GM12878 (cell line): Measurements from ENCODE around the gene PSORS1C1. TPM values are rescaled to one million over a fixed set of nuclear protein-coding genes. Genes with fewer than 3 reads are reported as not detected.

Experiments
- ATAC-seq: fragments of 200-7000 bp; cut with Tn5 transposase; 3 replicates; pipeline ENCODE4 v1.9.1; 2020; ENCODE audit warnings: mild to moderate bottlenecking, moderate library complexity
- BruUV-seq: library from RNA; stranded (reverse); fragments of 400-500 nt; replicated peaks from 2 replicates; lab custom pipeline; 2021; lab: Mats Ljungman, UMichigan
- CTCF ChIA-PET: fragments of 300-600 bp; sonication (Branson Sonifier 250); formaldehyde crosslinking; extraction: SDS; loops from one replicate; lab custom pipeline; 2021; ENCODE audit warnings: inconsistent platforms; lab: Yijun Ruan, JAX
- POLR2A ChIA-PET: fragments of 350-600 bp; formaldehyde crosslinking; extraction: SDS; loops from one replicate; lab custom pipeline; 2021; ENCODE audit warnings: inconsistent platforms; lab: Charles Lee
- RAD21 ChIA-PET: fragments of 300-600 bp; sonication (Branson Sonifier 250); formaldehyde crosslinking; loops from one replicate; lab custom pipeline; 2023; ENCODE audit warnings: antibody characterized with exemption; ENCODE audit not compliant: unreplicated experiment; lab: Charles Lee
- SMC1A ChIA-PET: fragments of 300-600 bp; sonication (Branson Sonifier 250); formaldehyde crosslinking; loops from one replicate; lab custom pipeline; 2023; ENCODE audit not compliant: unreplicated experiment, uncharacterized antibody; lab: Charles Lee
- DNase-seq: peaks from one replicate; pipeline ENCODE4 v3.0.0-alpha.2; 2011; ENCODE audit warnings: low read depth, low spot score
- FAIRE-seq: peaks from 3 replicates; lab custom pipeline; 2011; peaks lifted over from hg19 to GRCh38; lab: Jason Lieb, UNC
- H2AFZ ChIP-seq: 2 replicates; pipeline ENCODE4 v1.6.0; 2011; ENCODE audit warnings: low read depth, low read length, control low read depth; ENCODE audit not compliant: control insufficient read depth
- H3K27ac ChIP-seq: 2 replicates; pipeline ENCODE4 v1.5.1; 2011; ENCODE audit warnings: control low read depth; ENCODE audit not compliant: control insufficient read depth, insufficient read depth
- H3K27me3 ChIP-seq, 2 experiments: replicated peaks in 1 of 2; 2 replicates each; pipeline versions ENCODE4 v1.6.0 to v1.6.1; 2011; ENCODE audit warnings: low read length in 1 of 2; ENCODE audit not compliant: control insufficient read depth in 2 of 2, insufficient read depth in 2 of 2
- H3K36me3 ChIP-seq, 2 experiments: 2 replicates each; pipeline ENCODE4 v1.5.1; 2011; ENCODE audit warnings: low read length in 1 of 2; ENCODE audit not compliant: control insufficient read depth in 2 of 2, insufficient read depth in 2 of 2
- H3K4me1 ChIP-seq: 2 replicates; pipeline ENCODE4 v1.6.1; 2011; ENCODE audit warnings: mild to moderate bottlenecking, low read length, moderate library complexity, mixed read lengths; ENCODE audit not compliant: control insufficient read depth, insufficient read depth
- H3K4me2 ChIP-seq: 2 replicates; pipeline ENCODE4 v1.6.0; 2011; ENCODE audit warnings: control low read depth; ENCODE audit not compliant: control insufficient read depth, insufficient read depth
- H3K4me3 ChIP-seq: fragments of 200-600 bp; sonication (generic); 2 replicates; pipeline ENCODE4 v1.5.1; 2016
- H3K79me2 ChIP-seq: 2 replicates; pipeline ENCODE4 v1.6.0; 2011; ENCODE audit warnings: low read length; ENCODE audit not compliant: control insufficient read depth, insufficient read depth
- H3K9ac ChIP-seq: 2 replicates; pipeline ENCODE4 v1.8.0; 2011; ENCODE audit warnings: low read length, control low read depth, mixed read lengths; ENCODE audit not compliant: control insufficient read depth, insufficient read depth
- H3K9me3 ChIP-seq: replicated peaks from 3 replicates; pipeline ENCODE4 v1.5.1; 2011; ENCODE audit warnings: mild to moderate bottlenecking, low read length; ENCODE audit not compliant: control insufficient read depth, insufficient read depth
- H4K20me1 ChIP-seq: 2 replicates; pipeline ENCODE4 v1.6.0; 2011; ENCODE audit not compliant: control insufficient read depth, insufficient read depth
- BCLAF1 ChIP-seq: fragments of 450-650 bp; IDR thresholded peaks from 2 replicates; pipeline ENCODE4 v1.6.1; 2017; ENCODE audit warnings: antibody characterized with exemption, mild to moderate bottlenecking, moderate library complexity
- DPF2 ChIP-seq: fragments of 450-650 bp; IDR thresholded peaks from 2 replicates; pipeline ENCODE4 v1.6.1; 2017; ENCODE audit warnings: mild to moderate bottlenecking
- IKZF1 ChIP-seq: fragments of 450-650 bp; conservative IDR thresholded peaks from 2 replicates; pipeline ENCODE4 v1.6.1; 2017; ENCODE audit warnings: antibody characterized with exemption, mild to moderate bottlenecking
- IKZF2 ChIP-seq, 2 experiments: fragments of 450-650 bp; IDR thresholded peaks; 2 replicates each; pipeline ENCODE4 v1.6.1; 2017; ENCODE audit warnings: mild to moderate bottlenecking in 2 of 2, moderate library complexity in 2 of 2
- MLLT1 ChIP-seq: fragments of 450-650 bp; IDR thresholded peaks from 2 replicates; pipeline ENCODE4 v1.6.1; 2016; ENCODE audit warnings: mild to moderate bottlenecking
- NBN ChIP-seq: fragments of 450-650 bp; IDR thresholded peaks from 2 replicates; pipeline ENCODE4 v1.6.1; 2016
- PKNOX1 ChIP-seq: fragments of 450-650 bp; IDR thresholded peaks from 2 replicates; pipeline ENCODE4 v1.6.1; 2016; ENCODE audit warnings: mild to moderate bottlenecking
- POLR2A ChIP-seq: IDR thresholded peaks from 2 replicates; pipeline ENCODE4 v1.6.1; 2011; ENCODE audit warnings: low read depth, mild to moderate bottlenecking, low read length
- STAT1 ChIP-seq: fragments of 450-650 bp; conservative IDR thresholded peaks from 2 replicates; pipeline ENCODE4 v1.6.1; 2014; ENCODE audit warnings: antibody characterized with exemption, mild to moderate bottlenecking
- ZNF687 ChIP-seq: fragments of 450-650 bp; IDR thresholded peaks from 2 replicates; pipeline ENCODE4 v1.6.1; 2017; ENCODE audit warnings: mild to moderate bottlenecking, moderate library complexity
- WGBS: methylation state at CpG from one replicate; pipeline ENCODE4 v1.1.6; 2016; ENCODE audit warnings: low lambda C conversion rate; ENCODE audit not compliant: insufficient replicate concordance, insufficient coverage; ENCODE audit errors: missing lambda C conversion rate; 5-methylcytosine and 5-hydroxymethylcytosine counted together
- in situ Hi-C: fragments of 300-500 bp; cut with MboI; formaldehyde crosslinking; loops from 9 replicates; pipeline ENCODE4 v1.14.3; 2018; ENCODE audit warnings: mixed read lengths
- intact Hi-C: fragments of 100-400 bp; cut with micrococcal nuclease; formaldehyde crosslinking; loops from one replicate; pipeline ENCODE4 v1.14.2; 2022; ENCODE audit not compliant: unreplicated experiment
- polyA plus RNA-seq, 11 experiments: library from polyadenylated mRNA; depleted of rRNA in 4 of 11; unstranded in 6 of 11; stranded (reverse) in 5 of 11; fragments of >200 nt; fragmentation: Nextera tagmentation in 4 of 11; fragmentation: Illumina TruSeq in 1 of 11; extraction: Ambion mirVana in 4 of 11; extraction: Trizol in 1 of 11; gene quantifications; 1 replicate in 1 of 11; 2 replicates in 10 of 11; pipeline versions ENCODE4 v1.2.1 to v1.2.3, GENCODE V29; 2011 to 2016; ENCODE audit warnings: inconsistent platforms in 2 of 11, missing spikeins in 2 of 11, low read depth in 1 of 11
- total RNA-seq, 4 experiments: library from RNA; depleted of rRNA in 3 of 4; stranded (reverse); fragments of >200 nt in 3 of 4; fragmentation: Illumina TruSeq in 1 of 4; extraction: Trizol in 1 of 4; gene quantifications; 2 replicates each; pipeline versions ENCODE4 v1.2.1 to v1.2.3, GENCODE V29; 2013 to 2021

PSORS1C1 gene
- total and polyA plus RNA-seq, 10 of the 15 experiments (the other 5 are each of a cell fraction or from before 2014, with no cell fraction given) = 0.13 to 1.00 (median 0.20) TPM; not detected in 5

- intact Hi-C loops (no loop called here), in situ Hi-C loops (no loop called here)
- Histone ChIP-seq H3K9ac (peak overlapping the region; percentile 89), H3K36me3 (no peaks in the 10 kb centered on the region), H3K27ac (peak overlapping the region; percentile 96), H3K9me3 (no peaks in the 10 kb centered on the region), H4K20me1 (no peaks in the 10 kb centered on the region), H3K4me1 (peaks cover 21% of the 10 kb centered on the region), H3K4me3 (peak overlapping the region; percentile 54; the same call in 1 of the 2 replicates), H3K27me3 (no peaks in the 10 kb centered on the region), H2AFZ (peak overlapping the region; percentile 90), H3K4me2 (peak overlapping the region; percentile 96), H3K79me2 (no peaks in the 10 kb centered on the region; the same call in none of the 2 replicates)
- TF ChIP-seq ZNF687 (0 out of 2 replicates have a peak, but pooled peaks have one; percentile 28), PKNOX1 (peak; percentile 51), IKZF1 (peak; percentile 36), NBN (0 out of 2 replicates have a peak, but pooled peaks have one; percentile 24), DPF2 (peak; percentile 37; the same call in 1 of the 2 replicates), MLLT1 (0 out of 2 replicates have a peak, but pooled peaks have one; percentile 23), POLR2A (0 out of 2 replicates have a peak, but pooled peaks have one; percentile 37), STAT1 (no peak), IKZF2 (IDR thresholded peaks at IDR 0.05) (peak; percentile 32 to 40), BCLAF1 (no peak)
- SMC1A ChIA-PET = no interaction called here
- POLR2A ChIA-PET = interaction anchor here (0.7 to 1.3 kb wide), 4 partner anchors 16 to 355 kb away, joined by 3 to 5 read pairs (median 3); partner anchors contain the start of gene TCF19
- DNase-seq (no peak), FAIRE-seq (no peak), ATAC-seq (peak; percentile 45)
- RAD21 ChIA-PET = interaction anchor here (1.8 kb wide), 1 partner anchor 28 kb away, joined by 4 read pairs; the partner anchor contains the start of genes CCHCR1 and TCF19
- TSS peak; percentile 76 for BruUV-seq
- WGBS = 46% methylated on average over 23 of the region's 24 CpGs
- CTCF ChIA-PET = interaction anchor here (1.0 to 14.6 kb wide), 3 partner anchors 11 to 49 kb away, joined by 3 to 326 read pairs (median 4); partner anchors contain the start of gene PSORS1C2
These were observed 71.6 kb downstream of the PSORS1C1 start for GRCh38 chr6:31186052-31186734.
